H1 (cell line): ENCODE data around the gene SNAP47. TPM values are rescaled to one million over a fixed set of nuclear protein-coding genes. Genes with fewer than 3 reads are reported as not detected.

Source experiments
- CTCF ChIA-PET: fragments of 300-600 bp; sonication (Branson Sonifier 250); formaldehyde crosslinking; loops from one replicate; lab custom pipeline; 2021; ENCODE audit not compliant: partially characterized antibody; lab: Charles Lee
- POLR2A ChIA-PET: fragments of 300-600 bp; sonication (Branson Sonifier 250); formaldehyde crosslinking; loops from one replicate; lab custom pipeline; 2021; ENCODE audit warnings: inconsistent platforms; ENCODE audit not compliant: partially characterized antibody; lab: Charles Lee
- DNase-seq, 2 experiments: peaks; one replicate each; pipeline versions ENCODE4 v3.0.0 to v3.0.0-alpha.2; 2010 to 2022; ENCODE audit warnings: low spot score in 2 of 2, low read depth in 1 of 2, mixed read lengths in 1 of 2
- FAIRE-seq: peaks from 2 replicates; lab custom pipeline; 2011; peaks lifted over from hg19 to GRCh38; lab: Jason Lieb, UNC
- H2AFZ ChIP-seq: 2 replicates; pipeline ENCODE4 v1.8.1; 2012; ENCODE audit warnings: low read length, inconsistent platforms
- H2AK5ac ChIP-seq: 2 replicates; pipeline ENCODE4 v1.6.1; 2013; ENCODE audit warnings: low read depth, low read length
- H2BK120ac ChIP-seq: replicated peaks from 2 replicates; pipeline ENCODE3; 2013; ENCODE audit warnings: low read depth, low read length, inconsistent platforms
- H2BK12ac ChIP-seq: 2 replicates; pipeline ENCODE4 v1.6.1; 2013; ENCODE audit warnings: low read depth, low read length
- H2BK15ac ChIP-seq: 2 replicates; pipeline ENCODE4 v1.6.1; 2013; ENCODE audit warnings: low read length
- H2BK20ac ChIP-seq: 2 replicates; pipeline ENCODE4 v1.6.1; 2013; ENCODE audit warnings: low read length
- H2BK5ac ChIP-seq: 2 replicates; pipeline ENCODE4 v1.6.1; 2013; ENCODE audit warnings: low read depth, low read length
- H3K14ac ChIP-seq: 2 replicates; pipeline ENCODE4 v1.6.1; 2013; ENCODE audit warnings: inconsistent platforms; ENCODE audit not compliant: insufficient read length
- H3K18ac ChIP-seq: 2 replicates; pipeline ENCODE4 v1.6.1; 2013; ENCODE audit warnings: low read length; ENCODE audit errors: extremely low read depth
- H3K23ac ChIP-seq: 2 replicates; pipeline ENCODE4 v1.6.1; 2013; ENCODE audit warnings: inconsistent platforms; ENCODE audit not compliant: insufficient read length
- H3K23me2 ChIP-seq: 2 replicates; pipeline ENCODE4 v1.6.1; 2013; ENCODE audit warnings: low read depth, low read length
- H3K27ac ChIP-seq: 2 replicates; pipeline ENCODE4 v1.6.1; 2011; ENCODE audit warnings: low read depth, low read length, inconsistent platforms
- H3K27me3 ChIP-seq, 4 experiments: replicated peaks in 1 of 4; 1 replicate in 1 of 4; 2 replicates in 3 of 4; pipeline versions ENCODE4 v1.6.1 to v1.8.1; 2011 to 2013; ENCODE audit warnings: low read length in 3 of 4, mild to moderate bottlenecking in 3 of 4, inconsistent platforms in 2 of 4, mixed read lengths in 2 of 4, moderate library complexity in 1 of 4; ENCODE audit not compliant: control insufficient read depth in 3 of 4, insufficient read depth in 3 of 4; ENCODE audit errors: extremely low read depth in 1 of 4
- H3K36me3 ChIP-seq, 4 experiments: 2 replicates each; pipeline versions ENCODE4 v1.6.1 to v1.8.1; 2011 to 2013; ENCODE audit warnings: mild to moderate bottlenecking in 4 of 4, low read length in 3 of 4, moderate library complexity in 2 of 4, control low read depth in 1 of 4, inconsistent platforms in 1 of 4; ENCODE audit not compliant: insufficient read depth in 4 of 4, control insufficient read depth in 2 of 4
- H3K4ac ChIP-seq: replicated peaks from 2 replicates; pipeline ENCODE3; 2013; ENCODE audit warnings: low read length, low read depth, mixed read lengths, inconsistent platforms; ENCODE audit not compliant: insufficient read length
- H3K4me1 ChIP-seq, 4 experiments: replicated peaks in 1 of 4; 1 replicate in 1 of 4; 2 replicates in 3 of 4; pipeline versions ENCODE4 v1.6.1 to v1.8.1; 2011 to 2013; ENCODE audit warnings: low read length in 3 of 4, inconsistent platforms in 2 of 4, mixed read lengths in 1 of 4; ENCODE audit not compliant: insufficient read depth in 4 of 4, control insufficient read depth in 3 of 4
- H3K4me2 ChIP-seq, 2 experiments: 2 replicates each; pipeline versions ENCODE4 v1.6.1 to v1.8.1; 2011 to 2013; ENCODE audit warnings: low read depth in 2 of 2, low read length in 2 of 2, control low read depth in 1 of 2, inconsistent platforms in 1 of 2, mild to moderate bottlenecking in 1 of 2; ENCODE audit not compliant: insufficient read depth in 1 of 2
- H3K4me3 ChIP-seq, 4 experiments: fragments of 200-600, 300-600 bp in 1 of 4; sonication (generic), shearing (Covaris generic), sonication (Bioruptor Twin) in 1 of 4; 2 replicates each; pipeline versions ENCODE4 v1.5.1 to v1.8.1; 2011 to 2016; ENCODE audit warnings: low read length in 4 of 4, low read depth in 3 of 4, control low read depth in 2 of 4, inconsistent platforms in 2 of 4, mild to moderate bottlenecking in 2 of 4, mixed read lengths in 1 of 4, moderate library complexity in 1 of 4; ENCODE audit not compliant: insufficient read depth in 2 of 4; ENCODE audit errors: extremely low read depth in 1 of 4
- H3K56ac ChIP-seq: replicated peaks from 2 replicates; pipeline ENCODE3; 2013; ENCODE audit warnings: low read depth, mild to moderate bottlenecking, mixed read lengths, low read length, inconsistent platforms; ENCODE audit not compliant: insufficient read length
- H3K79me1 ChIP-seq: 2 replicates; pipeline ENCODE4 v1.6.1; 2013; ENCODE audit warnings: low read depth, low read length, control low read depth
- H3K79me2 ChIP-seq, 2 experiments: 2 replicates each; pipeline versions ENCODE4 v1.6.1 to v1.8.1; 2012 to 2013; ENCODE audit warnings: low read length in 2 of 2, mild to moderate bottlenecking in 2 of 2, inconsistent platforms in 1 of 2; ENCODE audit not compliant: insufficient read depth in 2 of 2, control insufficient read depth in 1 of 2
- H3K9ac ChIP-seq, 4 experiments: replicated peaks in 1 of 4; 1 replicate in 1 of 4; 2 replicates in 3 of 4; pipeline versions ENCODE4 v1.6.1 to v1.8.1; 2011 to 2013; ENCODE audit warnings: low read depth in 3 of 4, low read length in 3 of 4, control low read depth in 2 of 4, mild to moderate bottlenecking in 2 of 4, moderate library complexity in 2 of 4, inconsistent platforms in 1 of 4; ENCODE audit errors: extremely low read depth in 1 of 4
- H3K9me3 ChIP-seq, 2 experiments: 2 replicates each; pipeline versions ENCODE4 v1.6.1 to v1.8.1; 2012 to 2013; ENCODE audit warnings: mild to moderate bottlenecking in 2 of 2, moderate library complexity in 2 of 2, control low read depth in 1 of 2, inconsistent platforms in 1 of 2, low read depth in 1 of 2, low read length in 1 of 2, mixed read lengths in 1 of 2; ENCODE audit not compliant: insufficient read depth in 2 of 2
- H4K20me1 ChIP-seq, 2 experiments: replicated peaks in 1 of 2; 2 replicates each; pipeline versions ENCODE3 to v1.8.1; 2011 to 2013; ENCODE audit warnings: inconsistent platforms in 2 of 2, low read length in 2 of 2, mild to moderate bottlenecking in 1 of 2; ENCODE audit not compliant: insufficient read depth in 2 of 2, control insufficient read depth in 1 of 2
- H4K5ac ChIP-seq: 2 replicates; pipeline ENCODE4 v1.6.1; 2013; ENCODE audit warnings: low read length, low read depth, mixed read lengths, inconsistent platforms; ENCODE audit not compliant: insufficient read length
- H4K8ac ChIP-seq: 2 replicates; pipeline ENCODE4 v1.8.0; 2013; ENCODE audit warnings: mild to moderate bottlenecking, moderate library complexity, low read length, inconsistent platforms; ENCODE audit not compliant: insufficient read depth; ENCODE audit errors: extremely low read depth
- H4K91ac ChIP-seq: replicated peaks from 2 replicates; pipeline ENCODE3; 2013; ENCODE audit warnings: low read length, mixed read lengths, inconsistent platforms; ENCODE audit not compliant: insufficient read length
- EZH2 ChIP-seq: fragments of 200-600 bp; sonication (generic); IDR thresholded peaks from 2 replicates; pipeline ENCODE4 v1.7.1; 2012; ENCODE audit warnings: low read depth, mild to moderate bottlenecking, moderate library complexity, low read length, inconsistent platforms; ENCODE audit not compliant: severe bottlenecking
- POU5F1 ChIP-seq: IDR thresholded peaks from 2 replicates; pipeline ENCODE4 v1.6.1; 2011; ENCODE audit warnings: low read depth, mild to moderate bottlenecking, low read length, moderate library complexity
- RXRA ChIP-seq: IDR thresholded peaks from 2 replicates; pipeline ENCODE4 v1.6.1; 2011; ENCODE audit warnings: low read depth, mild to moderate bottlenecking, low read length, moderate library complexity; ENCODE audit not compliant: insufficient read depth
- ZNF274 ChIP-seq: IDR thresholded peaks from 2 replicates; pipeline ENCODE4 v1.7.0; 2012; ENCODE audit warnings: low read length, borderline replicate concordance; ENCODE audit errors: extremely low read depth
- WGBS, 2 experiments: shearing (Covaris generic) in 1 of 2; methylation state at CpG; one replicate each; pipeline versions ENCODE4 v1.1.6 to v1.1.7; 2013 to 2015; ENCODE audit warnings: low lambda C conversion rate in 2 of 2, mixed read lengths in 2 of 2, inconsistent platforms in 1 of 2, low coverage in 1 of 2, missing lambda C conversion rate in 1 of 2; ENCODE audit not compliant: insufficient replicate concordance in 2 of 2, insufficient coverage in 1 of 2, insufficient read length in 1 of 2; ENCODE audit errors: extremely low coverage in 1 of 2, missing lambda C conversion rate in 1 of 2; 5-methylcytosine and 5-hydroxymethylcytosine counted together
- polyA plus RNA-seq, 7 experiments: library from polyadenylated mRNA; depleted of rRNA in 3 of 7; stranded (reverse) in 5 of 7; unstranded in 2 of 7; fragments of >200 nt in 5 of 7; fragments of 200-250 nt in 2 of 7; gene quantifications; 1 replicate in 5 of 7; 2 replicates in 1 of 7; 4 replicates in 1 of 7; pipeline versions ENCODE4 v1.2.1 to v1.2.3, GENCODE V29; 2011 to 2013; ENCODE audit warnings: missing spikeins in 2 of 7, mixed read lengths in 2 of 7
- total RNA-seq: library from RNA; stranded (reverse); fragmentation: NEBNext Ultra II Directional; extraction: Animal tissue kit (Norgen Biotek cat#: 25700); gene quantifications from 2 replicates; pipeline ENCODE4 v1.2.1, GENCODE V29; 2021

Gene SNAP47
- total and polyA plus RNA-seq, 2 of the 8 experiments (the other 6 are each of a cell fraction or from before 2014, with no cell fraction given), result 37.6 to 42.2 TPM

DNA sequence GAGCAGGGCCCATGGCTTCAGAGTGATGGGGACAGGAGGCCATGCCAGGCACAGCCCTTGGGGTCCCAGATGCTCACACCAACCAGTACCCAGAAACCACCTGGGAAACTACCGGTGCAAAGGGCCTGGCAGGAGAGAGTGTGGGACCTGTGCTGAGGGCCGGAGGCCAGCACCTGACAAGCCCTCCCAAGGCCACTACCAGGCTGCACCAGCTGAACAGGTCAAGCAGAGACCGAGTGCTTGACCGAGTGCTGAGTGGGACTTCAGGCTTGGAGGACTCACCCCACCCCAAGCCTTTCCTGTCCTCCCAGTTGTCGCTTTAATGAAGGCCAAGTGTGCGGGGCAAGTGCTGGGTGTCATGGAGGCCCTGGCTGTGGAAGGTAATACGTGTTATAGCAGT lies 36.5 kb downstream of the SNAP47 start:
- Histone ChIP-seq H3K9me3 (no peaks in the 10 kb centered on the region), H2AFZ (no peak overlapping the region), H3K4me2 (no peak overlapping the region), H4K5ac (no peak overlapping the region), H2BK12ac (no peak overlapping the region), H3K4me3 (no peak overlapping the region), H3K36me3 (peaks cover 6 to 25% (median 18%) of the 10 kb centered on the region in 4 experiments; a peak in 6 of 8 replicates), H2AK5ac (no peak overlapping the region), H3K79me2 (no peaks in the 10 kb centered on the region), H4K91ac (no peak overlapping the region), H3K23ac (no peak overlapping the region), H3K27ac (no peak overlapping the region), H3K9ac (no peak overlapping the region), H2BK120ac (no peak overlapping the region), H2BK15ac (no peak overlapping the region), H4K8ac (no peak overlapping the region; the same call in 1 of the 2 replicates), H3K79me1 (peaks cover 10% of the 10 kb centered on the region), H3K4ac (no peak overlapping the region), H3K56ac (no peak overlapping the region), H4K20me1 (peaks cover 0 to 22% of the 10 kb centered on the region in 2 experiments), H2BK5ac (no peak overlapping the region), H2BK20ac (no peak overlapping the region), H3K27me3 (no peaks in the 10 kb centered on the region), H3K4me1 (no peaks in the 10 kb centered on the region), H3K23me2 (no peaks in the 10 kb centered on the region), H3K14ac (no peak overlapping the region), H3K18ac (no peak overlapping the region)
- CTCF ChIA-PET, result interaction anchor here (1.3 to 5.0 kb wide), 3 partner anchors 9 to 170 kb away, joined by 3 to 51 read pairs (median 6); no protein-coding TSS in a partner anchor
- POLR2A ChIA-PET, result no interaction called here
- DNase-seq, result no peak
- TF ChIP-seq EZH2 (no peak), POU5F1 (no peak), RXRA (no peak), ZNF274 (no peak)
- WGBS, 2 experiments, result 93% methylated on average over 7 of the region's 7 CpGs; no CpG with 5 or more reads in 1 of the 2 experiments
- FAIRE-seq, result no peak
